NCI-H1105 treated with DMSO at 0.1 percent for 48 hours (cell line): ENCODE measurements around the gene TENT4A.

Experiments
- DNase-seq: peaks from one replicate; lab custom pipeline; 2025; lab: John Stamatoyannopoulos, UW

TENT4A gene

DNA sequence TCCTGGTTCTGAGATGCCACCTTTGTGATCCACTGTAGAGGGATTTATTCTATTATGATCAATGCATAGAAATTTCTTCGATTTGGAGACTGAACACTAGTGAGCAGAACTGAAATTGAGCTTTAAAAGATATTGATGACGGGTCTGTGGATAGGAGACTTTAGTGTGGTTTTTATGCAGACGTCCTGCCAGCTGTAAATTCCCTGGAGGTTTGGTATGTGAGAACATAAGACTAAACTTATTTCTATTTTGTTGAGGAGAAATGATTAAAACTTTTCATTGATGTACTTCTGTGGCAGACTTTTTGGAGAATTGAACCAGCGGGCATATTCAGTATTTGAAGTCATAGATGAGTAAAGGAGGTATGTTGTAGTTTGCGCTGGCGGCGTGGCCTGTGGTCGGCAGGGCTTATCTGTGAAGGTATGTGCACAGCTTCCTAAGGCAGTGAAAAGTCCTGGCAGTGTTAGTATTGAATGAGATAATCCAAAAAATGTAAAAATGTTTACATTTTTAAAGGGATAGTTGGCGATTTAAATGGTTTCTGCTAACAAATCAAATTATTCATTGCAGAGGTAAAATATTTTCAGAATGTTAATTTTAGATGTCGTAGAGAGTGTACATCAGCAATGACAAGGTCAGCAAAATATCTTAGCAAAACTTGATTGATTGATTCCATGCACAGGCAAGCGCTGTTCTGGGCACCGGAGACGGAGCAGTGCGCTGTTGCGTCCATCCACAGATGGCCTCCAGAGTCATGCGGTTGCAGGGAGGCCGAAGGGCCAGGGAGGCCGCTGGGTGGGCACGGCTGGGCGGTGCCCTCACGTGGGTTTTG is 20.4 kb downstream of the TENT4A start:
- no peak for DNase-seq

- no peak for DNase-seq
Observed at GRCh38 chr5:6734243-6734700, 21.0 kb downstream of the TENT4A start.

- DNase-seq: no peak
Observed at GRCh38 chr5:6734781-6735180, 21.5 kb downstream of the TENT4A start.

GRCh38 chr5:6736106-6736505 is 22.9 kb downstream of the TENT4A start:
- no peak for DNase-seq

DNA sequence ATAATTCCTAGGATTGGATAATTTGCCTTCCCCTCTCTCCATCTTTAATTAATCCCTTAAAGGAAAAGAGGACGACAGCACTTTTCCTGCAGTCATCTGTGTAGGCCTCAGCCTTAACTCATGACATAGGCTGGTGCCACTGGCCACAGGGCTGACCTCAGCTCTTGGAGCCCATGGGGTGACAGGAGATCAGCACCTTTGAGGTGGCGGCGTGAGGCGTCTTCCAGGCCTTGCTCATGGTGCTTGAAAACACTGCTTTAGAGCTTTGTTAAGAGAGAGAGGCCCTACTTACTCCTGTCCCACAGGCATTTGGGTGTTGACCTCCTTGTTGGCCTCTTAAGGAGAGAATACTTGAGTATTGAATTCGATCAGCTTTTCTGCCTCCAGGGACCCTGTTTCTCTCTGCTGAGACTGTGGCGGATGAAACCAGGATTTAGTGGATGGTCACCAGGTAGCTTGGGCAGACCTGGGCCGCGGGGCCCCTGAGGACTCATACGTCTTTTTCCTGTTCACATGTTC is 23.4 kb downstream of the TENT4A start:
- DNase-seq: no peak

DNA sequence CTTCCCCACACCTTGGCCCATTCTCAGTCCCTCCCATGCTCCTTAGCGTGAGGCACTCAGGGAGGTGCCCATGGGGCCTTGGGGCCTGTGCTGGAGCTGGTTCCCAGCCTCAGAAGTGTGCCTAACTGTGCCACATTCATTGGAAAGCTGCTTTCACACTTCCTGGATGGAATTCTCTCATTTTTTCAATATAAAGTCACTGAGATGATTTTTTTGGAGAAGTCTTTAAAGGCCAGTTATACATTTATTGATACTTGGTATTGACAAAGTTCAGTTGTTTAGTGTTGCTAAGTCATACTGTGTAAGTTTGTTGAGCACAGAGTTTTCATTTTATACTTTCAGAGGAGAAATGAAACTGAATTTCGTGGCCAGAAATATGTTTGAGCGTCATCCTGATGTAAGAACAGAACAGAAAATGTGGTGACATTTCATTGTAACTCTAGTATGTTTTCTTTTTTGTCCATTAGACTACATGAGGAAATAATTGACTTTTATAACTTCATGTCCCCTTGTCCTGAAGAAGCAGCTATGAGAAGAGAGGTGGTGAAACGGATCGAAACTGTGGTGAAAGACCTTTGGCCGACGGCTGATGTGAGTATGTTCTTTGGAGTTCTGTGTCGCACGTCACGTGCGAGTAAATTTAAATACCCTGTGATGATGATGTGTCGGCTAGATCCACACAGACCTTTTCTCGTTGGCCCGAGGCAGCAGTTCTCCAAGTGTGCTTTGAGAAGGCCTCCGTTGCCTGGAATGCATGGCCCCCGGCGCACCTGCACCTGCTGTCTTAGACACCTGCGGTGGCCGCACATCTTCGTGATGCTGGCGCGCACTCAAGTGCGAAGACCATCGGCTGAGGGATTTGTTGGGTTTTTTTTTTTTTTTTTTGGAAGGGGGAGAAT is 24.1 kb downstream of the TENT4A start:
- DNase-seq: no peak

GRCh38 chr5:6739603-6740002 is 26.4 kb downstream of the TENT4A start:
- DNase-seq: no peak

DNA sequence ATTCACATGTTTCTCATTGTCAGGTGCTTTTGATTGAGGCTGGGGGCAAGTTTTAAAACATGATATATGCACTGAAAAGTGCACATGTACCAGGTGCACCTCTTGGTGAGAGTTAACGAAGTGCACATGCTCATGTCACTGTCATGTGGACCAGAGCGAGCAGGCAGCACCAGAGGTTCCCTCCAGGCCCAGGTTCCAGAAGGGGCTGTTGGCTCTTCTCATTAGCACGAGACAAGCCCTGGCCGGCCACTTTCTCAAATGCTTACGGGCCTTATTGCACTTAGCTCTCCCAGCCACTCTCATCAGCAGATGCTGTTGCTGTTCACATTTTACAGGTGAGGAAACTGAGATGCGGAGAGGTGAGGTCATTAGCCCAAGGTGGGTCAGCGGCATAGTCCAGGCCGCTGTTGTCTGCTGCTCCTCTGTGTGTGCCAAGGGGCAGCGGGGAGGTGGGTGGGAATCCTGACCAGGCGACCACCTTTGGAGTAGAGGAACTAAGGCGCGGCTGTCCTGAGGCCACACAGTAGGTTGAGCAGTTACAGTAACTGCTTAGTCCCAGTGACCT is 27.4 kb downstream of the TENT4A start:
- no peak for DNase-seq

GRCh38 chr5:6742081-6742758 is 29.0 kb downstream of the TENT4A start:
- no peak for DNase-seq

- DNase-seq: no peak
Observed at GRCh38 chr5:6743161-6743560, 29.9 kb downstream of the TENT4A start.

GRCh38 chr5:6744841-6745705 is 31.8 kb downstream of the TENT4A start:
- DNase-seq: no peak

DNA sequence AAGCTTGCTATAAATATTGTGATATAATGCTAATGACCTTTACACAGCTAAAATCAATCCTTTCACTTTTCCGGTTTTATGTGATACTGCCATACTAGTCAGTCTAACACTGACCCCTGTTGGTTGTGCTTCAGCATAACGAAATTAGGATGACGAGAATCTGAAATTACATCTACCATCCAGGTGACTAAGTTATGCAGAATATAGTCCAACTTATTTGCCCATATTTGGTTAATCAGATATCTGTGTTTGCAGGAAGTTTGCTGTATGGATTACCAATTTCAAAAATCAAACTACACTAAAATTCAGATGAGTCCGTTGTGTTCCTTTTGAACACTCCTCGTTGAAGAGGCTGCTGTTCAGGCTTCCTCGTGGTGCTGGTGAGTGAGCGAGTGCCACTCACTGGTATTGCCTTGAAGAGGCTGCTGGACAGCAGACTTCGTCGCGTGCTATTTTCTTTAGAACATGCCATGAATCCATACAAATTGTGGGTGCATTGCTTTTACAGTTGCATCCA is 32.5 kb downstream of the TENT4A start:
- peak; percentile 58 for DNase-seq

DNA sequence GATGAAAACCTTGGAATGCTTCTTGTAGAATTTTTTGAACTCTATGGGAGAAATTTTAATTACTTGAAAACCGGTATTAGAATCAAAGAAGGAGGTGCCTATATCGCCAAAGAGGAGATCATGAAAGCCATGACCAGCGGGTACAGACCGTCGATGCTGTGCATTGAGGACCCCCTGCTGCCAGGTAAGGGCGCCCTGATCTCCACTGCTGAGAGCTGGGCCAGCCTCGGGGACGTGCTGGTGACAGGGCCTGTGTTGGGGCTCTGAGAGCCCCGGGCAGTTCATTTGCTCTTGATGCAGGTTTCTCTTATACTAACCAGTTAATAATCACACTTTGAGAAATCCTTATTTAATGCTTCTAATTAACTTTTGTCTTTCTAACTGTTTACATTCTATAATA is 33.0 kb downstream of the TENT4A start:
- no peak for DNase-seq

DNA sequence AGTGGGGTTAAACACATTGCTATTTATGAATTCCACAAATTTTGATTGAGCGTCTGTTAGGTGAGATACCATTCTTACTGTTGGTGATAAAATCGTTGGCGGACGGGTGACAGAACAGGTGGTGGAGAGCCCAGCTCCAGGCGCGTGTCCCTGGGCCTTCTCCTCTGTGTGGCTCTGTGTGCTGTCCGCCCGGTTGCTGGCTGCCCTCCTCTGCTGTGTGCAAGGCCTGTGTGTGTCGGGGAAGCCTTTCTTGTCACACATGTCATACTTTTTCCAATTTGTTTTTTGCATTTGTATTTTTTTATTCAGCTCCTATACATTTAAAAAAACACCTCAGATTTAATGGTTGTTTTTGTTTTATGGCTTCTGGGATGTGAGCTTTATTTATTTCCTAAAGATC is 33.9 kb downstream of the TENT4A start:
- no peak for DNase-seq

DNA sequence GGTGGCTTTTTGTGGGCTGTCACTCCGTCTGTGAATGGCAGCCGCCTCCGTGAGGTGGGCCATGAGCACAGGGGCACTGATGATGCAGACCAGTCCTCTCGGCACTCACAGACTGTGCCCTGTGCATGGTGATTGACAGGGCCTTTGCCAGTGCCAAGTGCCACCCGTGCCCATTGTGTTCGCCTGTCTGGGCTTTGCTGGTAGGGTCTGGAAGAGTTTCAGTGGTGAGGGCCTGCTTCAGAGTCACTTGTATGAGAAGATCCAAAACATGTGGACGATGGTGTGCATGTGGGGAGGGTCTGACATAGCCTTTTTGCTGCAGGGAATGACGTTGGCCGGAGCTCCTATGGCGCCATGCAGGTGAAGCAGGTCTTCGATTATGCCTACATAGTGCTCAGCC is 34.9 kb downstream of the TENT4A start:
- no peak for DNase-seq

- DNase-seq: no peak
Observed at GRCh38 chr5:6749026-6749716, 35.9 kb downstream of the TENT4A start.

DNA sequence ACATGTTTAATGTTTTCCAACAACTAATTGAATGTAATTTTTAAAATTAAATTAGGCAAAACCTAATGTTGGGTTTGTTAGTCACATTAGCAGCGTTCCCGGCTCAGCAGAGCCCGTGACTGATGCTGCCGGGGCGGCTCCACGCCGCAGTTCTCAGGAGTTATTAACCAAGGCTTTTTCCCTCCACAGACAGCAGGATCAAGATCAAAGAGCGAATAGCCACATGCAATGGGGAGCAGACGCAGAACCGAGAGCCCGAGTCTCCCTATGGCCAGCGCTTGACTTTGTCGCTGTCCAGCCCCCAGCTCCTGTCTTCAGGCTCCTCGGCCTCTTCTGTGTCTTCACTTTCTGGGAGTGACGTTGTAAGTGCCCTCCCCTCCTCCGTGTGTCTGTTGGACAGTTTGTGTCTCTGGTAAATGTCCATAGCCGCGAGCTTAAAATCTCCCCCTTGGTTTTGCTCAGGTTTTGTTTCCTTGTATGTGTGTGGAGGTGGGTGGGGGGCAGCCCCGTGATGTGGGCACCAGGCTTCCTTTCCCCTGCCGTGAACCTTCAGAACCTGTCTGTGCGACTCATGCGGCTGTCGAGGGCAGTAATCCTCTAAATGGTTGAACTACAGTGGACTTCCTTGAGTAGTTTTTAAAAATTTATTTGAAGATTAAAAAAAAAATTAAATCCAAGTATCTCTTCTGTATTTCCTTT is 37.1 kb downstream of the TENT4A start:
- no peak for DNase-seq

DNA sequence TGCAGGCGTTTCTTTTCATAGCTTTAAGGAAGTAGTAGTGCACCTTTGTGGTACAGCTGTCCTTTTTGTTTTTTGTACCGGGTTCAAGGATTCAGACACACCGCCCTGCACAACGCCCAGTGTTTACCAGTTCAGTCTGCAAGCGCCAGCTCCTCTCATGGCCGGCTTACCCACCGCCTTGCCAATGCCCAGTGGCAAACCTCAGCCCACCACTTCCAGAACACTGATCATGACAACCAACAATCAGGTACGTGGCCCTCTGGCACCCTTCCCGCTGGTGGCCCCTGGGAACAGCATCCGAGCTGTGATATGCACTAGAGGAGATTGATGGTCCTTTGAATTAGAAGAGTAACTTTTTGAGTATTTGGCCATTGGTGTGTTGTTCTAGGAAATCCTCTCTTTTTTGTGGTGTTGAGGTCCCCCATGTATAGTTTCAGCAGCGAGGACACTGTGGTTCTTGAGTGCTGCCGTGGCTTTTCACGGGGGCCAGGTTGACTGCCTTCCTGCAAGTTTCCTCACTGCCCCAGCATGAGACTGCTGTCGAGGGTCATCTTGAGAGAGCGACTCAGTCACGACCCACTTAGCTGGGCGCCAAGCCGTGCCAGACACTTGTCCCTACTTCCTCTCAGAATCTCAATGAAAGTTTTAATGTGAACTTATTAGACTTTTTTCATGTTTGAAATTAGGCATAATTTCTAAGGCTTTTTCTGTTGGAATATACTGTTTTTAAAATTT is 37.9 kb downstream of the TENT4A start:
- DNase-seq: no peak

GRCh38 chr5:6752236-6752635 is 39.0 kb downstream of the TENT4A start:
- DNase-seq: no peak
